Measurements from ENCODE around the gene PLEKHA4.
A peak's percentile ranks its signal among the peaks of the same experiment; 100 is the strongest.
"Not testable (repeated sequence)": the region's sequence is repeated elsewhere in the genome, so short reads cannot be mapped to it uniquely, and the experiment has no call there.

Gene PLEKHA4, protein sequence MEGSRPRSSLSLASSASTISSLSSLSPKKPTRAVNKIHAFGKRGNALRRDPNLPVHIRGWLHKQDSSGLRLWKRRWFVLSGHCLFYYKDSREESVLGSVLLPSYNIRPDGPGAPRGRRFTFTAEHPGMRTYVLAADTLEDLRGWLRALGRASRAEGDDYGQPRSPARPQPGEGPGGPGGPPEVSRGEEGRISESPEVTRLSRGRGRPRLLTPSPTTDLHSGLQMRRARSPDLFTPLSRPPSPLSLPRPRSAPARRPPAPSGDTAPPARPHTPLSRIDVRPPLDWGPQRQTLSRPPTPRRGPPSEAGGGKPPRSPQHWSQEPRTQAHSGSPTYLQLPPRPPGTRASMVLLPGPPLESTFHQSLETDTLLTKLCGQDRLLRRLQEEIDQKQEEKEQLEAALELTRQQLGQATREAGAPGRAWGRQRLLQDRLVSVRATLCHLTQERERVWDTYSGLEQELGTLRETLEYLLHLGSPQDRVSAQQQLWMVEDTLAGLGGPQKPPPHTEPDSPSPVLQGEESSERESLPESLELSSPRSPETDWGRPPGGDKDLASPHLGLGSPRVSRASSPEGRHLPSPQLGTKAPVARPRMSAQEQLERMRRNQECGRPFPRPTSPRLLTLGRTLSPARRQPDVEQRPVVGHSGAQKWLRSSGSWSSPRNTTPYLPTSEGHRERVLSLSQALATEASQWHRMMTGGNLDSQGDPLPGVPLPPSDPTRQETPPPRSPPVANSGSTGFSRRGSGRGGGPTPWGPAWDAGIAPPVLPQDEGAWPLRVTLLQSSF

DNA sequence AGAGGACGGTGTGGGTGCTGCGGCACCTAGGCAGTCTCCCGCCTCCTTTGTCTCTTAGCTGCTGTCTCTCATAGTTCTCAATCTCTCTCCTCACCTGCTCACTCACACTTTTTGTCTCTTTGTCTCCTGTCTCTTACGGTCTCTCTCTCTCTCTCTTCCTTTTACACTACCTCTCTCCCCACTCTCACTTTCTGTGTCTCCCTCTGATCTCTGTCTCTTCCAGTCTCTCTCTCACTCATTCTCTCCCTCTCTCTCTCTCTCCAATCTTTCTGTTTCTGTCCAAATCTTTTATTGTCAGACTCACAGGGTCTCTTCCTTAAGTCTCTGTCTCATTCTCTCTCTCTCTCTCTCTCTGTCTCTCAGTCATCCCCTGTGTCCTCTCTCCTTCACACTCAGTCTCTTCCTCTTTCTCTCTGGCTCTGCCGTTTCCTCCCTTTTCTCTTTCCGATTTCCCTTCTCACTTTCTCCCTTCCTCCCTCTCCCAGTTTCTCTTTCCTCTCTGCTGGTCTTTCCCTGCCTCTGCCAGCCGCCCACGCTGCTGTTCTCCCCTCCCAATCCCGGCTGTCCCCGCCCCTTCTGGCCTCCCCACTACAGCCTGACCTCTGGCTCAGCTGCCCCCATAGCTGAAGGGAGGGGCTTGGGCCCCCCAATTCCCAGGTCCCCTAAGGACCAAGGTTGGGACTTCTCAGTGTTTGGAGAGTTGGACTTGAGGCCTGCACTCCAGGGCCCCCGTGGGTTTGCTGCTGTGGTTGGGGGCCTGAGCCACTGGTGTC, at the start of gene PLEKHA4:
Gene PLEKHA4, minus strand, starts transcription at position 504 of the 773 bp plus-strand sequence. CDS start 997 bp downstream, outside the sequence.
- no peak for DNase-seq

DNA sequence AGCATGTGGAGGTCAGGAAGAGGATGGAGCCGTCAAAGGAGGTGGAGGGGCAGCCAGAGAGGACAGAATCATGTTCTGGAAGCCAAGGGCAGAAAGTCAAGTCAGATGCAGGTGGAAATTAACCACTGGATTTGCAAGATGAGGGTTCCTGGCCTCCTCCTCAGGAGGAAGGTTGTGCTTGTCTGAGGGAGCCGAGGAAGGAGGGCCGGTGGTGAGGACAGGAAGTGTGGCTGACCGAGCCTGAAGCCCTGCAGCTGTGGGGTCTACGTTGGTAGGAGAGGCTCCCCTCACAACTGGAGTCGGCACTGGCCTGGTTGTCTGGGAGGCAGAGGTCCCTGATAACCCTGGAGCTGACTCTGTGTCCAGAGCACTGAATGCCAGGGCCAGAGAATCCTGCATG, 49.7 kb upstream of the PLEKHA4 start:
- no peak for DNase-seq

DNA sequence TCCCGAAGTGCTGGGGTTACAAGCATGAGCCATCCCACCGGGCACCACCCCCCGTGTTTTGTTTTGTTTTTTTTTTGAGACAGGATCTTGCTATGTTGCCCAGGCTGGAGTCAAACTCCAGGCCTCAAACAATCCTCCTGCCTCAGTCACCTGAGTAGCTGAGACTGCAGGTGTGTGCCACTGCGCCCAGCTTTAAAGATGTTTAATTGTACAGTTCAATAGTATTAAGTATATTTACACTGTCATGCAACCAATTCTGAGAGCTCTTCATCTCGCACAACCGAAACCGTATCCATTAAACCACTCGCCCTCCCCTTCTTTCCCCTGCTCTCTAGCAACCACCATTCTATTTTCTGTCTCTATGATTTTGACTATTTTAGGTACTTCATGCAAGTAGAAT, 47.3 kb upstream of the PLEKHA4 start:
- no peak for DNase-seq

DNA sequence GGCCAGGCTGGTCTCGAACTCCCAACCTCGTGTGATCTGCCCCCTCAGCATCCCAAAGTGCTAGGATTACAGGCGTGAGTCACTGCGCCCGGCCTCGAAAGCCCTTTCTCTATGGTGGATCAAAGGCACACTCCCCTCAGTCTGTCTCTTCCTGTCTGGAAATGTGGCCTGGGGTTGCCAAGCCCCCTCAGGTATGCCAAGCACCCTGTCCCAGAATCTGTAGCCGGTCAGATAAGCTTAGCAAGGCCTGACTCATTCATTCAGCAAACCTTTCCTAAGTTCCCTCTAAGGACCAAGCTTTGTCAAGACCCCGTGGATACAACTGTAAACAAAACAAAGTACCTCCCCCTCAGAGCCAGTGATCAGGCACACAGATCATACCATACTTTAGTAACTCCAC, 45.8 kb upstream of the PLEKHA4 start:
- DNase-seq, result no peak

DNA sequence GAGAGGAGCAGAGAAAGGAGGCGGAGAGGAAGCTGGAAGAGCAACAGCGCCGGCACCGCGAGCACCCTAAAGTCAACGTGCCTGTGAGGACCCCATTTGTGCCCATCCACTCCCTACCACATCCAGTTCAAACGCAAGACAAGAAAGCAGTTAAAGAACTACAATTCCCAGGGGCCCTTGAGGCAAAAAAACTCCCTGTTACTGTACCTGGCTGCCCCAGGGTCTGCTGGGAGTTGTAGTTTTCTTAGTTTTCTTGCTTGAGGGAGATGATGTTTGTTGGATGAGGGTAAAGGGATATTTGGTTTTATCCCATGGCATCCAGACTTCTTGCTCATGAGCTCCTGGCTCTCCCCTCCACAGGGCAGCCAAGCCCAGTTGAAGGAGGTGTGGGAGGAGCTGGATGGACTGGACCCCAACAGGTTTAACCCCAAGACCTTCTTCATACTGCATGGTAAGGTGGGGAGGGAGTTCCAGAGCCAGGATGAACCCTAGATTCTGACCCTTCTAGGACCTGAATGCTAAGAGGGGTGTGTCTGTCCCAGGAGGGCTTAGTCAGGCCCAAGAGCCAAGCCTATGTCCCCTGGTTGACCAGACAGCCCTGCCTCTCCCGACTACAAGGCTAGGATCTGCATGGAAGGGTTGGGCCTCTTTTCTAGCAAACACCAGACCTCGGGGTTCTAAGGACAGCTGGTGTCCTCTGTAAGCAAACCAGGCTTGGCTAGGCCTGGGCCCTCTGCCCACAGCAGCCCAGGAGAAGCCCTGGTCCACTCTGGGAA, 44.9 kb upstream of the PLEKHA4 start:
- DNase-seq, result no peak

DNA sequence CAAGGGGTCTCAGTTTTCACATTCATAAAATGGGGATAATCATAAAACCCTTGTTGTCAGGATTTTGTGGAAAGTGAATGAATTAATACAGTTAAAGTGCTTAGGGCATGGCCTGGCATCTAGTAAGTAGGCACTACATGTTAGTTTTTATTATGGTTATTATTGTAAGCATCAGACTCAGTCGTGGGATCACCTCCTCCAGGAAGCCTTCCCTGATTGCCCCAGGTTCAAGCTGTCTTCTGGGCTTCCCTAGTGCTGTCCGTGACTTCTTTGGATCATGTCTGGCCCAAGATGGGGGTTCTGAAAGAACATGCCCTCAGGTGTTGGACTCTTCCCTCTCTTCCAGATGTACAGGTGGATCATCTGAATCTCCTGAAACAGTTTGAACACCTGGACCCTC, 42.4 kb upstream of the PLEKHA4 start:
- no peak for DNase-seq

DNA sequence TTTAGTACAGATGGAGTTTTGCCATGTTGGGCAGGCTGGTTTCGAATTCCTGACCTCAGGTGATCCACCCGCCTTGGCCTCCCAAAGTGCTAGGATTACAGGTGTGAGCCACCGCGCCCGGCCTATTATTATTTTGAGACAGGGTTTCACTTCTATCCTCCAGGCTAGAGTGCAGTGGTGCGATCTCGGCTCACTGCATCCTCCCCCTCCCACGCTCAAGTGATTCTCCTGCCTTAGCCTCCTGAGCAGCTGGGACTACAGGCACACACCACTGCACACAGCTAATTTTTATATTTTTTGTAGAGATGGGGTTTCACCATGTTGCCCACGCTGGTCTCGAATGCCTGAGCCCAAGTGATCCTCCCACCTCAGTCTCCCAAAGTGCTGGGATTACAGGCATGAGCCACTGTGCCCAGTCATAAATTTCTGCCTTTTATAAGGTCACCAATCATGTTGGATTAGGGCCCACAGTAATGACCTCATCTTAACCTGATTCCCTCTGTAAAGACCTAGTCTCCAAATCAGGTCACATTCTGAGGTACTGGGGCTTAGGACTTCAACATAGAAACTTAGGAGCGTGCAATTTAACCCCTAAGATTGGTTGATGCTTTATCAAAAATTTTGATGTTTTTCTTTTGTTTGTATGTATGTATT, 41.1 kb upstream of the PLEKHA4 start:
- DNase-seq, result not testable (repeated sequence)

DNA sequence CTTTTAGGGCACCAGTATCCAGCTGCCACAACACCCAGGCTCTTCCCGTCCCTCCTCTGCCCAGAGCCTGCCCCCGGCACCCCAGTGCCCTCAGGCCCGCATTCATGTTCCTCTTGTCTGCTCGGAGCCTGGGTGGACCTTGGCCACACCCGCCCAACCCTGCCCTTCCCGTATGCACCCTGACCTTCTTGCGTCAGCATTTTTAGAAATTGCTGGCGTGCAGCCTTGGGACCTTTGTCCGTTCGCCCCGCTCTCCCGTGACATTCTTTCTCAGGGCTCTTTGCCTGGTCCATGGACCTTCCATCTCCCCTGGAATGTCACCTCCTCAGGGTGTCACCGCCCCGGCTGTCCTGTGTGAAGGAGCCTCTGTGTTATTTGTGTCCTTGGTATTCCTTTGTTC, 39.3 kb upstream of the PLEKHA4 start:
- no peak for DNase-seq

DNA sequence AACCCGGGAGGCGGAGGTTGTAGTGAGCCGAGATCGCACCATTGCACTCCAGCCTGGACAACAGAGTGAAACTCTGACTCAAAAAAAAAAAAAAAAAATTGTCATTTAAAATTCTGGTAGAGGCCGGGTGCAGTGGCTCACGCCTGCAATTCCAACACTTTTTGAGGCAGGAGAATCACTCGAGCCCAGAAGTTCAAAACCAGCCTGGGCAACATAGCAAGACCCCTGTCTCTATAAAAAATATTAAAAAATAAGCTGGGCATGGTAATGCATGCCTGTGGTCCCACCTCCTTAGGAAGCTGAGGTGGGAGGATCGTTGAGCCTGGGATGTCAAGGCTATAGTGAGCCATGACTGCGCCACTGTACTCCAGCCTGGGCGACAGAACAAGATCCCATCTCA, 37.9 kb upstream of the PLEKHA4 start:
- DNase-seq, result no peak

DNA sequence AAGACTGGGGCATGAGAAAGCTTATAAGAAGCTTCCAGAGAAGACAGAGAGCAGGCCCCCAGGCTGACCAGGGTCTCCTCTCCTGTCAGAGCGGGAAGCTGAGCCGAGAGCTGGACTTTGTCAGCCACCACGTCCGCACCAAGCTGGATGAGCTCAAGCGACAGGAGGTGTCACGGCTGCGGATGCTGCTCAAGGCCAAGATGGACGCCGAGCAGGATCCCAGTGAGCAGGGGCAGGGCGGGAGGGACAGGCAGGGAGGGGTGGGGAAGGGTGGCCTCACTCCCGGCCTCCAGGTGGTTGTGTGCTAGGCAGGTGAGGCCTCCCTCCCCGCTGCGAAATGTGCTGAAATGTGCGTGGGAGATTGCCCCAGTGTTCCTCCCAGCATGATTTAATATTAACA, 37.2 kb upstream of the PLEKHA4 start:
- no peak for DNase-seq

DNA sequence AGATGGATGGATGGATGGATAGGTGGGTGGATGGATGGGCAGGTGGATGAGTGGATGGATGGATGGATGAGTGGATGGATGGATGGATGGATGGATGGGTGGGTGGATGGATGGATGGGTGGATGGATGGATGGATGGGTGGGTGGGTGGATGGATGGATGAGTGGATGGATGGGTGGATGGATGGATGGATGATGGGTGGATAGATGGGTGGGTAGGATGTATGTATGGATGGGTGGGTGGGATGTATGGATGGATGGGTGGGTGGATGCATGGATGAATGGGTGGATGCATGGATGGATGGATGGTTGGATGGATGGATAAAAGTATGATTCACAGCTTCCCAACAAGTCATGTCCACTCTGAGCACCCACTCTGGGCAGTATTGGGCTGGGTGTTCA, 35.4 kb upstream of the PLEKHA4 start:
- not testable (repeated sequence) for DNase-seq

DNA sequence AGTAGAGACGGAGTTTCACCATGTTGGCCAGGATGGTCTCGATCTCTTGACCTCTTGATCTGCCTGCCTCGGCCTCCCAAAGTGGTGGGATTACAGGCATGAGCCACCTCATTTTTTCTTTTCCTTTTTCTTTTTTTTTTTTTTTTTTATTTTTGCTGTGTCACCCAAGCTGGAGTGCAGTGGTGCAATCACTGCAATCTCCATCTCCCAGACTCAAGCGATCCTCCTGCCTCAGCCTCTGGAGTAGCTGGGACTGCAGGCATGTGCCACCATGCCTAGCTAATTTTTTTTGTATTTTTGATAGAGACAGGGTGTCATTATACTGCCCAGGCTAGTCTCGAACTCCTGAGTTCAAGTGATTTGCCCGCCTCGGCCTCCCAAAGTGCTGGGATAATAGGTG, 33.9 kb upstream of the PLEKHA4 start:
- not testable (repeated sequence) for DNase-seq

DNA sequence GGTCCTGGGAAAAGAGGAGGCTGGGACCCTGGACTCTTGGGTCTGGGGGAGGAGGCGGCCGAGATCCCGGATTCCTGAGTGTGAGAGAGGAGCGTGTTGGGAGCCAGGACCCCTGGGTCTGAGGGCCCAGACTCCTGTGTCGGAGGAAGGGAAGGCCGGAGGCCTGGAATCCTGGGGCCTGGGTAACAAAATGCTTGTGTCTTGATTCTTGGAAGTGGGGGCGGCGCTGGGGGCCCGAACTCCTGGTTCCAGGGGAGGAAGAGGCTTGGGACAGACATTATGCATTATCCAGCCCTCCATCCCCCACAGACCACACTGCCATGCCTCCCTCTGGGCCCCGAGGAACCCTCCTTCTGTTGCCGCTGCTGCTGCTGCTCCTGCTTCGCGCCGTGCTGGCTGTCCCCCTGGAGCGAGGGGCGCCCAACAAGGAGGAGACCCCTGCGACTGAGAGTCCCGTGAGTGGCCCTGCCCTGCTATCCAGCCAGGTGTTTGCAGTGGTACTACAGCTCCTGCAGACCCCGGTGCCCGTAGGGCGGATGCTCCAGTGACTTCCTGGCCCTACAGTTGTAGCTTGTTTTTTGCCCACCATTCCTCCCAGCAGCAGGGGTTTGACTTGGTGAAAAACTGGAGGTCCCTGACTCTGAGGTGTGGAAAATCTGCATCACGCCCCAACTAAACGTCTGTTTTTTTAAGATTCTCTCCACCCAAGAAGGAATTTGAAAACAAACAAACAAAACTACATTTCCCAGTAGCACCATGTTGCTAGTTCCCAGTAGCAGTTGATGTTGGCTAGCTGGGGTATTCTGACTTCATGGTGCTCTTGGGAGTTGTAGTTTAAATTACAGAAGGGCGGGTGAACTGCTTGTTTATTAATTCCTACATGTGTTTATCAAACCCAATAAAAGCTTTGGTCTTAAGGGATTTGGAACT, 32.3 kb upstream of the PLEKHA4 start:
- DNase-seq, result no peak

DNA sequence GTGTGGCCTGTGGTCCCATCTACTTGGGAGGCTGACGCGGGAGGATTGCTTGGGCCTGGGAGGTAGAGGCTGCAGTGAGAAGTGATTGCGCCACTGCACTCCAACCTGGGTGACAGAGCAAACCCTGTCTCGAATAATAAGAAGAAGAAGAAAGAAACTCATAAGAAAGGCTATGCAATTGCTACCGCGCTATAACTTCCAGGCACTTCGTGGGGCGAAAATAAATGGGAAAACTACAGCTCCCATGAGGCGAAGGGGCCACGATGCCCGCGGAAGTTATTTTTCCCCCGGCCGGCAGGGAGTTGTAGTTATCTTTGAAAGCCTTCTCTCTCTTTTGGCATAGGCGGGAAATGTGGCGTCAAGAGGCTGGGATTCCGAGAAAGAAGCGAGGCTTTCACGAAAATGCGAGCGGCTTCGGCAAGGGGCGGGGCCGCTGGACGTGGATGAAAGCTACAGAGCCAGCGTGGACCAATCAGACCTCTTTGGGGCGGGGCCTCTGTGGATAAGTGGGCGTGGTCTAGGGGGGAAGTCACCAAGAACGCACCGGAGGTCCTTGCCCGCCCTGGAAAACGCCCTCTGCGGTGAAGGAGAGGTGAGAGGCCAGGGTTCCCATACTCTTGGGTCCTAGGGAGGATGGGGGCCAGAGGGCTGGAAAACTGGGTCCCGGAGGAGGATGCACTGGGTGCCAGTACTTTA, 31.5 kb upstream of the PLEKHA4 start, which contains the start of gene NUCB1:
Gene NUCB1, plus strand, starts transcription at position 532 of the 696 bp plus-strand sequence. CDS start 485 bp downstream, outside the sequence.
- peak; percentile 99 for DNase-seq

DNA sequence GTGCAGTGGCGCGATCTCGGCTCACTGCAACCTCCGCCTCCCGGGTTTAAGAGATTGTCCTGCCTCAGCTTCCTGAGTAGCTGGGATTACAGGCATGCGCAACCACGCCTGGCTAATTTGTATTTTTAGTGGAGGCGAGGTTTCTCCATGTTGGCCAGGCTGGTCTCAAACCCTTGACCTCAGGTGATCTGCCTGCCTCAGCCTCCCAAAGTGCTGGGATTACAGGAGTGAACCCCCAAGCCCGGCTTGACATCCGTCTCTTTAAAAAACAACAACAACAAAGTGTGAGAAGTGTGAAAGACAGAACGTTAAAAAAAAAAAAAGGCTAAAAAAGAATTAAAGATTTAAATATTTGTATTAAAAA, 31.0 kb upstream of the PLEKHA4 start:
- not testable (repeated sequence) for DNase-seq

DNA sequence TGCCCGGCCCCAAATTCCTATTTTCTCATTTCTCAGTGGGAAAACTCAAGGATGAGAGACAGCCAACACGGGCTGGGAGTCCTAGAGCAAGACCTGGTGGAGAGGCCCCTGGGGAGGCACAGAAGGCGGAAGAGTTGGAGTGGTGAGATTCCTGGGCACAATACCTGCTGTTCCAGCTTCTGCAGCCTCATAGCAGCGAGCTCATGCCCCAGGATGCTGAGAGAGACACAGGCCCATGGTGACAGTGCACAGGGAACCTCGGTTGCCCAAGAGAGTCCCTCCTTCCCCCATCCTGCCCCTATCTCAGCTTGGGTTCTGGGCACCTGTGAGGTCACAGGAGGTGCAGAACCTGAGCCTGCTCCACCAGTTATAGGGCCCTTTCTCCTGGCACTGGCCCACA, 28.8 kb upstream of the PLEKHA4 start:
- no peak for DNase-seq

DNA sequence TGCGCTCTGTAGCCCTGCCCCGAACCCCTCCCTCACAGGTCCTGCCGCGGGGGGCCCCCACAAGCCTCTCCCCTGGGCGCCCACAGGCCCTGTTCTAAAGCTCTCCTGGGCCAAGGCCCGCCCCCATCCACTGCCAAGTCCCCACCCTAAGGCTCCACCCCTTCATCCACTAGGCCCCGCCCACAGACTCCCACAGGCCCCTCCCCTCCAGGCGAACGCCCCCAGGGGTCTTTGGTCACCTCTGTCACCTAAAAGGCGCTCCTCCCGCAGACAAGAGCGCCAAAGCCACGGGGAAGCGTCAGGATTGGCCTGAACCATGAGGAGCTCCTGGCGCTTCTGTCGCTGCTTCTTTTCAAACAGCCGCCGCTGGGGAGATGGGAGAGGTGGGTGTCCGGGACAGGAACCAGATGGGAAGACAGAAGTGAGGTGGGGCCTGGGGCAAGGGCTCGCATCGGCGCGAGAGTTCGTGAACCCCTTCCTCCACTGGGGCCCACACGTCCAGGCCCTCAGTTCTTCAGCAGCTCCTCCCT, 27.8 kb upstream of the PLEKHA4 start:
- DNase-seq, result no peak

DNA sequence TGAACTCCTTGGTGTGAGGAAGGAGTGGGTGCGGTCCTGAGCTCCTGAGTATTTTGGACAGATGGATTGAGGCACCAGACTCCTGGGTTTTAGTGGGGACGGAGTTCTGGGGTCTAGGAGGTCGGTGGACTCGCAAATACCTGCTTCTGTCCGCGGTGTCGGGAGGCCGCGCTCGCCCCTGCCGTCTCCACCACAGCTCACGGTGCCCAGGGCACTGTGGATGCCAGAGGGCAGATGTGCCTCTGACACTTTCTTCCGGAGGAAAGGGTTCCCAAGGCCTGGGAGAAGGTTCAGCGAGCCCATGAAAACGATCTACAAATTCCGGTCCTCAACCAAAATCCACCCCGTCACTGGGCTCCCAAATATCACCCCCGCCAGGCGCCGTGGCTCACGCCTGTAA, 26.8 kb upstream of the PLEKHA4 start:
- no peak for DNase-seq

DNA sequence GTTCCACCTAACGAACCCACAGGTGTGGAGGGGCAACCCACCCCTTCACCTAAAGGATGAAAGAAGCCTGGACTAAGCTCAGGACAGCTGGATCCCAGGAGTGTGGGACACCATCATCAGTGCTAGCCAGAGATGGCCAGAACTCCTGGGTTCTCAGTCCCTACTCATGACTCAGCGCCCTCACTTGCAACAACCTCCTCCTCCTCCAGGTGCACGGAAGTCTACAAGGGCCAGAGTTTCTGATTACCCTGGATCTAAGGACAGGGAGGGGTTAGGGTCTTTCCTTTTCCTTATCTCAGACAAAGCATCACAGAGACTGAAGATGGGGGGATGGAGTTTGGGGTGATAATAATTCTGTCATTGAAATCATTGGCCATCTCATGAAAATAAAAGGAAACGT, 22.1 kb upstream of the PLEKHA4 start:
- DNase-seq, result no peak

DNA sequence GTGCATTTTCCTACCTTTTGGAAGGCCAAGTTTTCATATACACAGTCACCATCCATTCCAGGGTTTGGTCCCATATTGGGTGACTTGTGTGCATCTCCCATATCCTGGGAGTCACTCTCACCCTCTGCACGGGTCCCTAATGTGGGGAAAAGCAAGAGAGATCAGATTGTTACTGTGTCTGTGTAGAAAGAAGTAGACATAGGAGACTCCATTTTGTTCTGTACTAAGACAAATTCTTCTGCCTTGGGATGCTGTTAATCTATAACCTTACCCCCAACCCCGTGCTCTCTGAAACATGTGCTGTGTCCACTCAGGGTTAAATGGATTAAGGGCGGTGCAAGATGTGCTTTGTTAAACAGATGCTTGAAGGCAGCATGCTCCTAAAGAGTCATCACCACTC, 21.1 kb upstream of the PLEKHA4 start:
- not testable (repeated sequence) for DNase-seq

Measured in stimulated activated CD4-positive, alpha-beta T cell treated with anti-CD3 and anti-CD28 coated beads, Interleukin-2, amount 100 ng/mL, for 48 hours (primary cell).